Parathyroid adenoma (tissue), 2 donors: ENCODE data around the gene PCDHA5.
"Not testable (repeated sequence)": the region's sequence is repeated elsewhere in the genome, so short reads cannot be mapped to it uniquely, and the experiment has no call there.

Experiments
- H2AFZ ChIP-seq: fragments of 300-600 bp; sonication (generic); one replicate; pipeline ENCODE4 v1.7.0; 2017; ENCODE audit warnings: antibody characterized with exemption, mild to moderate bottlenecking
- H3K27ac ChIP-seq: fragments of 300-600 bp; sonication (generic); one replicate; pipeline ENCODE4 v1.7.0; 2017
- H3K27me3 ChIP-seq: fragments of 300-600 bp; sonication (generic); one replicate; pipeline ENCODE4 v1.7.0; 2017; ENCODE audit warnings: low read length; ENCODE audit not compliant: control insufficient read depth, insufficient read depth
- H3K36me3 ChIP-seq: fragments of 300-600 bp; sonication (generic); one replicate; pipeline ENCODE4 v1.7.0; 2017; ENCODE audit warnings: low read length; ENCODE audit not compliant: control insufficient read depth, insufficient read depth
- H3K4me1 ChIP-seq: fragments of 300-600 bp; sonication (generic); one replicate; pipeline ENCODE4 v1.7.0; 2017; ENCODE audit warnings: control low read depth
- H3K4me2 ChIP-seq: fragments of 300-600 bp; sonication (generic); one replicate; pipeline ENCODE4 v1.7.0; 2017; ENCODE audit warnings: low read length
- H3K4me3 ChIP-seq: fragments of 300-600 bp; sonication (generic); one replicate; pipeline ENCODE4 v1.7.0; 2017; ENCODE audit warnings: low read depth, low read length
- H3K79me2 ChIP-seq: fragments of 300-600 bp; sonication (generic); one replicate; pipeline ENCODE4 v1.7.0; 2017; ENCODE audit warnings: control low read depth
- H3K9ac ChIP-seq: fragments of 300-600 bp; sonication (generic); one replicate; pipeline ENCODE4 v1.7.0; 2017; ENCODE audit warnings: mild to moderate bottlenecking
- H3K9me3 ChIP-seq: fragments of 300-600 bp; sonication (generic); one replicate; pipeline ENCODE4 v1.7.0; 2017; ENCODE audit warnings: low read length; ENCODE audit not compliant: control insufficient read depth
- TF ChIP-seq, protein P1 (sequence below): fragments of 300-600 bp; sonication (generic); IDR thresholded peaks from one replicate; pipeline ENCODE4 v1.7.0; 2017; ENCODE audit warnings: antibody characterized with exemption, mild to moderate bottlenecking
- donor health status: primary hyperparathyroidism.

PCDHA5 gene

DNA sequence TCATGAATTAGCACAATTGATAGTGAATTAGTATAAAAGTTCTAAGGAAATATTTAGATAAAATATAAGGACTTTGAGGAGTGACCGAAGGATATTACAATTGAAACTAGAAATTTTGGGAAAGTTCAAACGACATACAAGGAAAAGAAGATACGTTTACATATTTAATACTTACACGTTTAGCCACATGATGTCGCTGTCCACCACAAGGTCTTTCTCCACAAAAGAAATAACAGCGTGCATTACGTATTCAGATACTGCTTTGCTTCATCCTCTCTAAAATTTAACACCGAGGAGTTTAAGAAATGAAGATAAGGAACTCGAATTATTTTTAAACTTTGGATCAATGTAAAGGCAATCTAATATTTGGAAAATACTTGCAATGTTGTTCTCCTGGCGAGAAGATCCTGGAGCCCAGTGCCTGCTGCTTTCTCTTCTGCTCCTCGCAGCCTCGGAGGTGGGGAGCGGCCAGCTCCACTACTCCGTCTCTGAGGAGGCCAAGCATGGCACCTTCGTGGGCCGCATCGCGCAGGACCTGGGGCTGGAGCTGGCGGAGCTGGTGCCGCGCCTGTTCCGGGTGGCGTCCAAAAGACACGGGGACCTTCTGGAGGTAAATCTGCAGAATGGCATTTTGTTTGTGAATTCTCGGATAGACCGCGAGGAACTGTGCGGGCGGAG is 20.5 kb upstream of the PCDHA5 start, which contains the start of gene PCDHA3:
Gene PCDHA3, plus strand, starts transcription at position 242 of the 678 bp plus-strand sequence.
- TF ChIP-seq, protein P1, sequence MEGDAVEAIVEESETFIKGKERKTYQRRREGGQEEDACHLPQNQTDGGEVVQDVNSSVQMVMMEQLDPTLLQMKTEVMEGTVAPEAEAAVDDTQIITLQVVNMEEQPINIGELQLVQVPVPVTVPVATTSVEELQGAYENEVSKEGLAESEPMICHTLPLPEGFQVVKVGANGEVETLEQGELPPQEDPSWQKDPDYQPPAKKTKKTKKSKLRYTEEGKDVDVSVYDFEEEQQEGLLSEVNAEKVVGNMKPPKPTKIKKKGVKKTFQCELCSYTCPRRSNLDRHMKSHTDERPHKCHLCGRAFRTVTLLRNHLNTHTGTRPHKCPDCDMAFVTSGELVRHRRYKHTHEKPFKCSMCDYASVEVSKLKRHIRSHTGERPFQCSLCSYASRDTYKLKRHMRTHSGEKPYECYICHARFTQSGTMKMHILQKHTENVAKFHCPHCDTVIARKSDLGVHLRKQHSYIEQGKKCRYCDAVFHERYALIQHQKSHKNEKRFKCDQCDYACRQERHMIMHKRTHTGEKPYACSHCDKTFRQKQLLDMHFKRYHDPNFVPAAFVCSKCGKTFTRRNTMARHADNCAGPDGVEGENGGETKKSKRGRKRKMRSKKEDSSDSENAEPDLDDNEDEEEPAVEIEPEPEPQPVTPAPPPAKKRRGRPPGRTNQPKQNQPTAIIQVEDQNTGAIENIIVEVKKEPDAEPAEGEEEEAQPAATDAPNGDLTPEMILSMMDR, result no peak
- Histone ChIP-seq H3K79me2 (no peaks in the 10 kb centered on the region), H3K27ac (no peak within 1 kb of the TSS), H3K4me1 (no peaks in the 10 kb centered on the region), H3K9ac (no peak within 1 kb of the TSS), H3K27me3 (no peaks in the 10 kb centered on the region), H3K4me2 (no peak within 1 kb of the TSS), H3K4me3 (no peak within 1 kb of the TSS), H3K9me3 (peaks cover 4% of the 10 kb centered on the region), H3K36me3 (peaks cover 4% of the 10 kb centered on the region), H2AFZ (no peak within 1 kb of the TSS)

DNA sequence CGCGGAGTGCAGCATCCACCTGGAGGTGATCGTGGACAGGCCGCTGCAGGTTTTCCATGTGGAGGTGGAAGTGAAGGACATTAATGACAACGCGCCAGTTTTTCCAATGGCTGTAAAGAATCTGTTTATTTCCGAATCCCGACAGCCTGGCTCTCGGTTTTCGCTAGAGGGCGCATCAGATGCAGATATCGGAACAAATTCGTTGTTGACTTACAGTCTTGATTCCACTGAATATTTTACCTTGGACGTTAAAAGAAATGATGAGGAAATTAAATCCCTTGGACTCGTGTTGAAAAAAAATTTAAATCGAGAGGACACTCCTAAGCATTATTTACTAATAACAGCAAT is 19.9 kb upstream of the PCDHA5 start:
- no peaks in the 10 kb centered on the region for H3K79me2 ChIP-seq
- H2AFZ ChIP-seq, result no peak overlapping the region
- H3K4me3 ChIP-seq, result no peak overlapping the region
- peaks cover 4% of the 10 kb centered on the region for H3K9me3 ChIP-seq
- no peak overlapping the region for H3K4me2 ChIP-seq
- H3K4me1 ChIP-seq, result no peaks in the 10 kb centered on the region
- no peak overlapping the region for H3K9ac ChIP-seq
- H3K36me3 ChIP-seq, result peaks cover 4% of the 10 kb centered on the region
- no peak overlapping the region for H3K27ac ChIP-seq
- TF ChIP-seq, protein P1, result no peak
- H3K27me3 ChIP-seq, result no peaks in the 10 kb centered on the region

DNA sequence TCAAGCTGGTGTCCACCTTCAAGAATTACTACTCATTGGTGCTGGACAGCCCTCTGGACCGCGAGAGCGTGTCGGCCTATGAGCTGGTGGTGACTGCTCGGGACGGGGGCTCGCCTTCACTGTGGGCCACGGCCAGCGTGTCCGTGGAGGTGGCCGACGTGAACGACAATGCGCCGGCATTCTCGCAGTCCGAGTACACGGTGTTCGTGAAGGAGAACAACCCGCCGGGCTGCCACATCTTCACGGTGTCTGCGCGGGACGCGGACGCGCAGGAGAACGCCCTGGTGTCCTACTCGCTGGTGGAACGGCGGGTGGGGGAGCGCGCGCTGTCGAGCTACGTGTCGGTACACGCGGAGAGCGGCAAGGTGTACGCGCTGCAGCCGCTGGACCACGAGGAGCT is 19.0 kb upstream of the PCDHA5 start:
- not testable (repeated sequence) for H3K36me3 ChIP-seq, H3K9ac ChIP-seq, H3K4me3 ChIP-seq, H2AFZ ChIP-seq, H3K4me2 ChIP-seq, H3K27ac ChIP-seq, H3K27me3 ChIP-seq, H3K4me1 ChIP-seq, H3K9me3 ChIP-seq, H3K79me2 ChIP-seq

DNA sequence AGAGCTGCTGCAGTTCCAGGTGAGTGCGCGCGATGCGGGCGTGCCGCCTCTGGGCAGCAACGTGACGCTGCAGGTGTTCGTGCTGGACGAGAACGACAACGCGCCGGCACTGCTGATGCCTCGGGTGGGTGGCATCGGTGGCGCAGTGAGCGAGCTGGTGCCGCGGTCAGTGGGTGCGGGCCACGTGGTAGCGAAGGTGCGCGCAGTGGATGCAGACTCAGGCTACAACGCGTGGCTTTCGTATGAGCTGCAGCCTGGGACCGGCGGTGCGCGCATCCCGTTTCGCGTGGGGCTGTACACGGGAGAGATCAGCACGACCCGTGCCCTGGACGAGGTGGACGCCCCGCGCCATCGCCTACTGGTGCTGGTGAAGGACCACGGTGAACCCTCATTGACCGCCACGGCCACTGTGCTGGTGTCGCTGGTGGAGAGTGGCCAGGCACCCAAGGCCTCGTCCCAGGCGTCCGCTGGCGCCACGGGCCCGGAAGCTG is 18.6 kb upstream of the PCDHA5 start:
- no peak overlapping the region for H3K9ac ChIP-seq
- no peaks in the 10 kb centered on the region for H3K79me2 ChIP-seq
- H3K27ac ChIP-seq, result no peak overlapping the region
- H3K27me3 ChIP-seq, result no peaks in the 10 kb centered on the region
- TF ChIP-seq, protein P1, result no peak
- no peak overlapping the region for H2AFZ ChIP-seq
- H3K4me3 ChIP-seq, result no peak overlapping the region
- no peaks in the 10 kb centered on the region for H3K4me1 ChIP-seq
- H3K4me2 ChIP-seq, result no peak overlapping the region
- peaks cover 4% of the 10 kb centered on the region for H3K9me3 ChIP-seq
- no peaks in the 10 kb centered on the region for H3K36me3 ChIP-seq

DNA sequence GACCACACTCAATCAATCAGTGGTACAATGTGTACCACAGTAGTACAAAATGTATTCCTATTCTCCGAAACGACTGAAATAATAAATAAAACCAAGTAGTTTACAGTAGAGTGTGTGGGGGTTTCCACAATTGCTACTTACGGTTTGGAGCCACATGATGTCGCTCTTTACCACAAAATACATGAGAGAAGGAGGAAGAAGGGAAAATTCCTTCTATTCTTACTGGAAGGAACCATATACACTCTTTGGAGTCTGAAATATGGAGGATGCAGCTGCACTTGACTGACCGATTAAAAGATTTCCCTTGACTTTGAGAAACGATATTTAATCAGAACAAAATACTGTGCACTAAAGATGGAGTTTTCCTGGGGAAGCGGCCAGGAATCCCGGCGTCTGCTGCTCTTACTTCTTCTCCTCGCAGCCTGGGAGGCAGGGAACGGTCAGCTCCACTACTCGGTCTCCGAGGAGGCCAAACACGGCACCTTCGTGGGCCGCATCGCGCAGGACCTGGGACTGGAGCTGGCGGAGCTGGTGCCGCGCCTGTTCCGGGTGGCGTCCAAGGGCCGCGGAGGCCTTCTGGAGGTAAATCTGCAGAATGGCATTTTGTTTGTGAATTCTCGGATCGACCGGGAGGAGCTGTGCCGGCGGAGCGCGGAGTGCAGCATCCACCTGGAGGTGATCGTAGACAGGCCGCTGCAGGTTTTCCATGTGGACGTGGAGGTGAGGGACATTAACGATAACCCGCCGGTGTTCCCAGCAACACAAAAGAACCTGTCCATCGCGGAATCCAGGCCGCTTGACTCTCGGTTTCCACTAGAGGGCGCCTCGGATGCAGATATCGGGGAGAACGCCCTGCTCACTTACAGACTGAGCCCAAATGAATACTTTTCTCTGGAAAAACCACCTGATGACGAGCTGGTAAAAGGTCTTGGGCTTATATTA is 14.3 kb upstream of the PCDHA5 start, which contains the start of gene PCDHA4:
Gene PCDHA4, plus strand, starts transcription at position 235 of the 942 bp plus-strand sequence.
- TF ChIP-seq, protein P1, result peak; percentile 31
- no peaks in the 10 kb centered on the region for H3K36me3 ChIP-seq
- H3K4me1 ChIP-seq, result no peaks in the 10 kb centered on the region
- no peaks in the 10 kb centered on the region for H3K27me3 ChIP-seq
- H3K27ac ChIP-seq, result peak within 1 kb of the TSS; percentile 79
- H3K4me3 ChIP-seq, result no peak within 1 kb of the TSS
- H3K9me3 ChIP-seq, result no peaks in the 10 kb centered on the region
- peak within 1 kb of the TSS; percentile 26 for H3K4me2 ChIP-seq
- no peaks in the 10 kb centered on the region for H3K79me2 ChIP-seq
- peak within 1 kb of the TSS; percentile 71 for H2AFZ ChIP-seq
- H3K9ac ChIP-seq, result no peak within 1 kb of the TSS

DNA sequence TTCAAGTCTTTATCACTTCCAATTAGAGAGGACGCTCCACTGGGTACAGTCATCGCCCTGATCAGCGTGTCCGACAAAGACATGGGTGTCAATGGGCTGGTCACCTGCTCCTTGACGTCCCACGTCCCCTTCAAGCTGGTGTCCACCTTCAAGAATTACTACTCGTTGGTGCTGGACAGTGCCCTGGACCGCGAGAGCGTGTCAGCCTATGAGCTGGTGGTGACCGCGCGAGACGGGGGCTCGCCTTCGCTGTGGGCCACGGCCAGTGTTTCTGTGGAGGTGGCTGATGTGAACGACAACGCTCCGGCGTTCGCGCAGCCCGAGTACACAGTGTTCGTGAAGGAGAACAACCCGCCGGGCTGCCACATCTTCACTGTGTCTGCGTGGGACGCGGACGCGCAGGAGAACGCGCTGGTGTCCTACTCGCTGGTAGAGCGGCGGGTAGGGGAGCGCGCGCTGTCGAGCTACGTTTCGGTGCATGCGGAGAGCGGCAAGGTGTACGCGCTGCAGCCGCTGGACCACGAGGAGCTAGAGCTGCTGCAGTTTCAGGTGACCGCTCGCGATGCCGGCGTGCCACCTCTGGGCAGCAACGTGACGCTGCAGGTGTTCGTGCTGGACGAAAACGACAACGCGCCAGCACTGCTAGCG is 13.0 kb upstream of the PCDHA5 start:
- H3K79me2 ChIP-seq, H3K4me1 ChIP-seq, H3K27ac ChIP-seq, H3K4me3 ChIP-seq, H3K4me2 ChIP-seq, H3K27me3 ChIP-seq, H3K9me3 ChIP-seq, H2AFZ ChIP-seq, H3K36me3 ChIP-seq, H3K9ac ChIP-seq: not testable (repeated sequence)
